ENCODE data around the gene IL23R.

GRCh38 chr1:67188137-67188536, 21.9 kb downstream of the IL23R start:
- no peak for TF ChIP-seq POLR2AphosphoS5 (IDR thresholded peaks at IDR 0.05; ENCODE audit: borderline replicate concordance, low read depth, low read length)
- TF ChIP-seq EZH2 (IDR thresholded peaks at IDR 0.05): no peak
- no peak for TF ChIP-seq FOXP2 (optimal IDR thresholded peaks at IDR 0.05; ENCODE audit: control extremely low read depth, extremely low read length, insufficient read depth)
